K562 (cell line): ENCODE results near the gene ASB6. TPM values are rescaled to one million over a fixed set of nuclear protein-coding genes. Genes with fewer than 3 reads are reported as not detected.

Experiments
- ATF6 ChIP-seq: sonication (generic); formaldehyde crosslinking; IDR thresholded peaks from 2 replicates; pipeline ENCODE4 v1.4.0; 2020; ENCODE audit warnings: mild to moderate bottlenecking, missing genetic modification reagents
- ELF1 ChIP-seq: fragments of 200-800 bp; sonication (Bioruptor generic); IDR thresholded peaks from 2 replicates; pipeline ENCODE4 v1.6.1; 2016; ENCODE audit warnings: missing genetic modification characterization, missing compliant biosample characterization
- PCBP1 ChIP-seq: fragments of 200-400 bp; formaldehyde crosslinking; IDR thresholded peaks from 2 replicates; pipeline ENCODE4 v1.6.1; 2018; ENCODE audit warnings: mild to moderate bottlenecking, low read depth, low read length; ENCODE audit not compliant: poor library complexity, severe bottlenecking
- REST ChIP-seq, 2 experiments: fragments of 450-650 bp; formaldehyde crosslinking in 1 of 2; IDR thresholded peaks; 2 replicates each; pipeline versions ENCODE4 v1.4.0 to v1.6.1; 2014 to 2020; ENCODE audit warnings: mild to moderate bottlenecking in 2 of 2, borderline replicate concordance in 1 of 2, low read depth in 1 of 2
- polyA plus RNA-seq, 8 experiments: library from polyadenylated mRNA; depleted of rRNA in 4 of 8; stranded (reverse) in 5 of 8; unstranded in 3 of 8; fragments of >200 nt; fragmentation: Nextera tagmentation in 2 of 8; fragmentation: Illumina TruSeq in 1 of 8; extraction: Ambion mirVana in 2 of 8; extraction: Trizol in 1 of 8; gene quantifications; 2 replicates each; pipeline versions ENCODE4 v1.2.1 to v1.2.3, GENCODE V29; 2011 to 2014; ENCODE audit warnings: inconsistent platforms in 1 of 8, missing spikeins in 1 of 8
- total RNA-seq, 7 experiments: library from RNA; depleted of rRNA in 6 of 7; stranded (reverse); fragments of >200 nt in 6 of 7; fragmentation: Illumina TruSeq in 2 of 7; extraction: Trizol in 2 of 7; gene quantifications; 2 replicates each; pipeline versions ENCODE4 v1.2.1 to v1.2.3, GENCODE V29; 2011 to 2021; ENCODE audit warnings: low replicate concordance in 1 of 7

Gene ASB6
- total and polyA plus RNA-seq, 9 of the 15 experiments (the other 6 are each of a cell fraction or from before 2014, with no cell fraction given) = 0.92 to 17.8 (median 11.3) TPM

- TF ChIP-seq REST (IDR thresholded peaks at IDR 0.05; ENCODE audit: borderline replicate concordance) (no peak), REST (CRISPR knock-in tag; IDR thresholded peaks at IDR 0.05; ENCODE audit: low read depth) (no peak), ATF6 (CRISPR knock-in tag) (no peak), ELF1 (tag) (no peak), PCBP1 (no peak)
Measured at GRCh38 chr9:129602598-129603415, 39.1 kb downstream of the ASB6 start (continued).
